WTC11 (cell line): ENCODE data around the gene SYT1. TPM values are rescaled to one million over a fixed set of nuclear protein-coding genes. Genes with fewer than 3 reads are reported as not detected.

ENCODE experiments used
- ATAC-seq: fragments of 200-7000 bp; cut with Tn5 transposase; 2 replicates; pipeline ENCODE4 v1.10.0; 2021; ENCODE audit warnings: mild to moderate bottlenecking, moderate library complexity
- CTCF ChIA-PET: fragments of 300-600 bp; sonication (Branson Sonifier 250); formaldehyde crosslinking; loops from one replicate; lab custom pipeline; 2021; ENCODE audit warnings: antibody characterized with exemption; lab: Charles Lee
- POLR2A ChIA-PET: fragments of 350-600 bp; sonication (Branson Sonifier 250); formaldehyde crosslinking; loops from one replicate; lab custom pipeline; 2021; ENCODE audit warnings: antibody characterized with exemption; lab: Charles Lee
- DNase-seq: peaks from one replicate; pipeline ENCODE4 v3.0.0; 2021; ENCODE audit warnings: low spot score
- H3K27ac Mint-ChIP-seq: 2 replicates; pipeline ENCODE4 v1.8.0; 2021; ENCODE audit warnings: mixed read lengths
- H3K27me3 Mint-ChIP-seq: 2 replicates; pipeline ENCODE4 v1.8.0; 2021; ENCODE audit warnings: low read depth, mild to moderate bottlenecking, moderate library complexity, mixed read lengths
- H3K36me3 Mint-ChIP-seq: 2 replicates; pipeline ENCODE4 v1.8.0; 2021; ENCODE audit warnings: mixed read lengths
- H3K4me1 Mint-ChIP-seq: 2 replicates; pipeline ENCODE4 v1.8.0; 2022; ENCODE audit warnings: mixed read lengths
- H3K4me3 Mint-ChIP-seq: 2 replicates; pipeline ENCODE4 v1.8.0; 2021; ENCODE audit warnings: mild to moderate bottlenecking, moderate library complexity, mixed read lengths
- H3K9me3 Mint-ChIP-seq: 2 replicates; pipeline ENCODE4 v1.8.0; 2021; ENCODE audit warnings: mixed read lengths
- ETV6 ChIP-seq: sonication (generic); formaldehyde crosslinking; IDR thresholded peaks from 2 replicates; pipeline ENCODE4 v1.8.1; 2022; ENCODE audit warnings: mild to moderate bottlenecking, missing genetic modification reagents
- JAZF1 ChIP-seq: fragments of 250-450 bp; sonication (Bioruptor Pico); IDR thresholded peaks from 2 replicates; pipeline ENCODE4 v1.9.0; 2021; ENCODE audit warnings: moderate library complexity, mild to moderate bottlenecking, inconsistent platforms
- NFYB ChIP-seq: sonication (generic); formaldehyde crosslinking; conservative IDR thresholded peaks from 2 replicates; pipeline ENCODE4 v1.8.0; 2022; ENCODE audit warnings: low read depth, missing genetic modification reagents
- NR1H2 ChIP-seq: sonication (generic); formaldehyde crosslinking; IDR thresholded peaks from 2 replicates; pipeline ENCODE4 v1.9.0; 2021; ENCODE audit warnings: mild to moderate bottlenecking, moderate library complexity, missing genetic modification reagents
- NR3C1 ChIP-seq: sonication (generic); formaldehyde crosslinking; conservative IDR thresholded peaks from 2 replicates; pipeline ENCODE4 v1.8.1; 2023; ENCODE audit warnings: low read depth, mild to moderate bottlenecking, missing genetic modification reagents
- PRRX2 ChIP-seq: fragments of 250-450 bp; sonication (Bioruptor Pico); IDR thresholded peaks from 2 replicates; pipeline ENCODE4 v1.8.0; 2021; ENCODE audit warnings: mild to moderate bottlenecking
- RELA ChIP-seq: sonication (generic); formaldehyde crosslinking; IDR thresholded peaks from 2 replicates; pipeline ENCODE4 v1.8.1; 2022; ENCODE audit warnings: missing genetic modification reagents, mild to moderate bottlenecking, borderline replicate concordance
- TEAD4 ChIP-seq: sonication (generic); formaldehyde crosslinking; IDR thresholded peaks from 2 replicates; pipeline ENCODE4 v1.8.0; 2022; ENCODE audit warnings: mild to moderate bottlenecking, missing genetic modification reagents
- TP53 ChIP-seq: sonication (generic); formaldehyde crosslinking; IDR thresholded peaks from 2 replicates; pipeline ENCODE4 v1.8.1; 2023; ENCODE audit warnings: mild to moderate bottlenecking, missing genetic modification reagents
- ZBTB21 ChIP-seq: sonication (generic); formaldehyde crosslinking; IDR thresholded peaks from 2 replicates; pipeline ENCODE4 v1.8.1; 2023; ENCODE audit warnings: mild to moderate bottlenecking, missing genetic modification reagents, borderline replicate concordance
- ZNF232 ChIP-seq: sonication (generic); formaldehyde crosslinking; IDR thresholded peaks from 2 replicates; pipeline ENCODE4 v1.8.0; 2022; ENCODE audit warnings: mild to moderate bottlenecking, missing genetic modification reagents
- ZNF263 ChIP-seq: sonication (generic); formaldehyde crosslinking; IDR thresholded peaks from 2 replicates; pipeline ENCODE4 v1.8.1; 2022; ENCODE audit warnings: low read depth, mild to moderate bottlenecking, moderate library complexity, missing genetic modification reagents
- total RNA-seq: library from RNA; stranded (reverse); gene quantifications from 3 replicates; pipeline ENCODE4 v1.2.3, GENCODE V29; 2021
- TF ChIP-seq, protein P1 (sequence below): fragments of 250-450 bp; sonication (Bioruptor Pico); IDR thresholded peaks from 2 replicates; pipeline ENCODE4 v2.1.2; 2022; ENCODE audit warnings: mild to moderate bottlenecking, moderate library complexity
- TF ChIP-seq, protein P2 (sequence below): sonication (generic); formaldehyde crosslinking; IDR thresholded peaks from 2 replicates; pipeline ENCODE4 v1.8.1; 2023; ENCODE audit warnings: mild to moderate bottlenecking, moderate library complexity, missing genetic modification reagents
- TF ChIP-seq, protein P3 (sequence below): sonication (generic); formaldehyde crosslinking; IDR thresholded peaks from 2 replicates; pipeline ENCODE4 v1.8.0; 2023; ENCODE audit warnings: missing genetic modification reagents
- TF ChIP-seq, protein P4 (sequence below): fragments of 250-450 bp; sonication (Bioruptor Pico); IDR thresholded peaks from 2 replicates; pipeline ENCODE4 v1.8.0; 2021; ENCODE audit warnings: mild to moderate bottlenecking
- TF ChIP-seq, protein P5 (sequence below): sonication (generic); formaldehyde crosslinking; IDR thresholded peaks from 2 replicates; pipeline ENCODE4 v1.8.0; 2023; ENCODE audit warnings: mild to moderate bottlenecking, missing genetic modification reagents

SYT1 gene
- total RNA-seq, 1 experiment from 2014 or later = 45.2 TPM

DNA sequence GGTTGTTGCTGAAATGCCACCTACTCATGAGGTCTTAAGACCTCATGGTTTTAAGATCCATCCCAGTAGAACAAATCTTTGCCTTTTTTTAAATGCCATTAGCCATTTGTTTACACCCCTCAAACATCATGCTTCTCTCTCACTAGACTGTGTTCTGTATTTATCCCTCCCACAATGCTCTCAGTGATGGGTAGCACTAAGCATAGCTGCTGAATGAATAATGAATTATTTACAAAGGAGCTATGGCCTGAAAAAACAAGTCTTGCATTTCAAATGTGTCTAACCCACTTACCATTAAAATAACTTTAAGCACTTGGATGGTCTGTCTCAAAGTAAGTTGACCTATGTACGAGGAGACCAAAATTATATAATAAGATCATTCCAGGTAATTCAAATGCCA is 491.6 kb downstream of the SYT1 start (continued):
- TF ChIP-seq, protein P1, sequence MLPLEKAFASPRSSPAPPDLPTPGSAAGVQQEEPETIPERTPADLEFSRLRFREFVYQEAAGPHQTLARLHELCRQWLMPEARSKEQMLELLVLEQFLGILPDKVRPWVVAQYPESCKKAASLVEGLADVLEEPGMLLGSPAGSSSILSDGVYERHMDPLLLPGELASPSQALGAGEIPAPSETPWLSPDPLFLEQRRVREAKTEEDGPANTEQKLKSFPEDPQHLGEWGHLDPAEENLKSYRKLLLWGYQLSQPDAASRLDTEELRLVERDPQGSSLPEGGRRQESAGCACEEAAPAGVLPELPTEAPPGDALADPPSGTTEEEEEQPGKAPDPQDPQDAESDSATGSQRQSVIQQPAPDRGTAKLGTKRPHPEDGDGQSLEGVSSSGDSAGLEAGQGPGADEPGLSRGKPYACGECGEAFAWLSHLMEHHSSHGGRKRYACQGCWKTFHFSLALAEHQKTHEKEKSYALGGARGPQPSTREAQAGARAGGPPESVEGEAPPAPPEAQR (CRISPR knock-in tag) = no peak
- no peak for TF ChIP-seq ZBTB21 (CRISPR knock-in tag)
- TF ChIP-seq NR3C1 (CRISPR knock-in tag) = no peak
- TF ChIP-seq, protein P2, sequence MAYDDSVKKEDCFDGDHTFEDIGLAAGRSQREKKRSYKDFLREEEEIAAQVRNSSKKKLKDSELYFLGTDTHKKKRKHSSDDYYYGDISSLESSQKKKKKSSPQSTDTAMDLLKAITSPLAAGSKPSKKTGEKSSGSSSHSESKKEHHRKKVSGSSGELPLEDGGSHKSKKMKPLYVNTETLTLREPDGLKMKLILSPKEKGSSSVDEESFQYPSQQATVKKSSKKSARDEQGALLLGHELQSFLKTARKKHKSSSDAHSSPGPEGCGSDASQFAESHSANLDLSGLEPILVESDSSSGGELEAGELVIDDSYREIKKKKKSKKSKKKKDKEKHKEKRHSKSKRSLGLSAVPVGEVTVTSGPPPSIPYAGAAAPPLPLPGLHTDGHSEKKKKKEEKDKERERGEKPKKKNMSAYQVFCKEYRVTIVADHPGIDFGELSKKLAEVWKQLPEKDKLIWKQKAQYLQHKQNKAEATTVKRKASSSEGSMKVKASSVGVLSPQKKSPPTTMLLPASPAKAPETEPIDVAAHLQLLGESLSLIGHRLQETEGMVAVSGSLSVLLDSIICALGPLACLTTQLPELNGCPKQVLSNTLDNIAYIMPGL = no peak
- TF ChIP-seq, protein P3, sequence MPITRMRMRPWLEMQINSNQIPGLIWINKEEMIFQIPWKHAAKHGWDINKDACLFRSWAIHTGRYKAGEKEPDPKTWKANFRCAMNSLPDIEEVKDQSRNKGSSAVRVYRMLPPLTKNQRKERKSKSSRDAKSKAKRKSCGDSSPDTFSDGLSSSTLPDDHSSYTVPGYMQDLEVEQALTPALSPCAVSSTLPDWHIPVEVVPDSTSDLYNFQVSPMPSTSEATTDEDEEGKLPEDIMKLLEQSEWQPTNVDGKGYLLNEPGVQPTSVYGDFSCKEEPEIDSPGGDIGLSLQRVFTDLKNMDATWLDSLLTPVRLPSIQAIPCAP (CRISPR knock-in tag) = no peak
- TF ChIP-seq RELA (CRISPR knock-in tag) = no peak
- TF ChIP-seq, all 79 proteins: peak for 0

DNA sequence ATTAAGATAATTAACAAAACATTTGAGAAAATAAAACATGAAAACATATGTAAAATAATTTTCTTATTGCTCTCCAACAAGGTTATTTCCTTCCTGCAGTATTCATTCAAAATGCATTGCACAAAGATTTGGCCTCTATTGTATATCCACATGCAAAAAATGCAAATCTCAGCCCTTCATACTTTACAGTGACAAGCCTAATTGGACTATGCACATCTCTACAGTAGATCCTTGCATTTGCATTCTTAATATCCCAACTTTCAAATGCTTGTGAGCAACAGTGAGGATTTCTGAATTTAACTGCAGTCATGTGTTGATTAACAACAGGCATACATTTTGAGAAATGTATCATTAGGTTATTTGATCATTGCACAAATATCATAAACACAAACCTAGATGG is 492.5 kb downstream of the SYT1 start:
- TF ChIP-seq, protein P4, sequence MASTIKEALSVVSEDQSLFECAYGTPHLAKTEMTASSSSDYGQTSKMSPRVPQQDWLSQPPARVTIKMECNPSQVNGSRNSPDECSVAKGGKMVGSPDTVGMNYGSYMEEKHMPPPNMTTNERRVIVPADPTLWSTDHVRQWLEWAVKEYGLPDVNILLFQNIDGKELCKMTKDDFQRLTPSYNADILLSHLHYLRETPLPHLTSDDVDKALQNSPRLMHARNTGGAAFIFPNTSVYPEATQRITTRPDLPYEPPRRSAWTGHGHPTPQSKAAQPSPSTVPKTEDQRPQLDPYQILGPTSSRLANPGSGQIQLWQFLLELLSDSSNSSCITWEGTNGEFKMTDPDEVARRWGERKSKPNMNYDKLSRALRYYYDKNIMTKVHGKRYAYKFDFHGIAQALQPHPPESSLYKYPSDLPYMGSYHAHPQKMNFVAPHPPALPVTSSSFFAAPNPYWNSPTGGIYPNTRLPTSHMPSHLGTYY (CRISPR knock-in tag) = no peak
- TF ChIP-seq ETV6 (CRISPR knock-in tag) (no peak), NR1H2 (CRISPR knock-in tag) (no peak), JAZF1 (CRISPR knock-in tag) (no peak), TP53 (no peak)
- TF ChIP-seq, protein P3 (CRISPR knock-in tag) = no peak
- H3K4me3 Mint-ChIP-seq = no peak overlapping the region
- H3K27me3 Mint-ChIP-seq = no peaks in the 10 kb centered on the region
- peaks cover 4% of the 10 kb centered on the region; the same call in 1 of the 2 replicates for H3K36me3 Mint-ChIP-seq
- ATAC-seq (no peak), DNase-seq (no peak)
- H3K4me1 Mint-ChIP-seq = peaks cover 28% of the 10 kb centered on the region
- POLR2A ChIA-PET = no interaction called here
- no peak overlapping the region for H3K27ac Mint-ChIP-seq
- CTCF ChIA-PET = no interaction called here
- H3K9me3 Mint-ChIP-seq = no peaks in the 10 kb centered on the region

DNA sequence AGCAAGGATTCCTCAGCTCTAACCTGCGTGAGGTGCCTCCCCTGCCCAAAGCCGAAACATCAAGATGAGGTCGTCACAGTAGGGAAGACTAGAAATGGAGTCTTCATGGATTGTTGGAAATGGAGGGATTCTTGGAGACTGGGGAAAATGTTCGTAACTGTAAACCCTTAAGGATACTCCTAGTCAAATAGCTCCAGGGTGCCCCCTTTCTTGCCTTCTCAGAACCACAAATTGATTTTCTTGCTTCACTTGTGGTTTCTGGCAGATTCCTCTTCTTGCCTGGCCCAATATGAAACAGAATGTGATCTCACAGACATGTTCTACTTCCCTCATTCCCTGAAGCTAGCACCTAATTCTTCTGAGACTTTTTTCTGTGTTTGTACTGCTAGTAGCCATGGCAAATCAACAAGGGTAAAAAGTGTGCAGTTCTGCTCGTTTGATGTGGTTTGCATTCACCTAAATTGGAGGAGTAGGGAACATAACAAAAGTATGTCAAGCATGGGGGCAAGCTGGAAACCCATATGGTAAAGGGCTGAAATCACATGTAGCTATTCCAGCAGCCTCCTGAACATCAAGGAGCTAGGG is 494.2 kb downstream of the SYT1 start:
- H3K27ac Mint-ChIP-seq = no peak overlapping the region
- no peak for DNase-seq
- no peak overlapping the region for H3K4me3 Mint-ChIP-seq
- no peaks in the 10 kb centered on the region for H3K27me3 Mint-ChIP-seq
- peaks cover 4% of the 10 kb centered on the region; the same call in 1 of the 2 replicates for H3K36me3 Mint-ChIP-seq
- ChIA-PET POLR2A (no interaction called here), CTCF (interaction anchor here (0.6 to 1.6 kb wide), 7 partner anchors 12 to 114 kb away, joined by 3 to 7 read pairs (median 4); no protein-coding TSS in a partner anchor)
- H3K4me1 Mint-ChIP-seq = peaks cover 27% of the 10 kb centered on the region
- peak; percentile 65 for ATAC-seq
- no peaks in the 10 kb centered on the region for H3K9me3 Mint-ChIP-seq
- TF ChIP-seq PRRX2 (CRISPR knock-in tag) (no peak), ZNF232 (CRISPR knock-in tag) (no peak)
- TF ChIP-seq, all 79 proteins: peak for 0

DNA sequence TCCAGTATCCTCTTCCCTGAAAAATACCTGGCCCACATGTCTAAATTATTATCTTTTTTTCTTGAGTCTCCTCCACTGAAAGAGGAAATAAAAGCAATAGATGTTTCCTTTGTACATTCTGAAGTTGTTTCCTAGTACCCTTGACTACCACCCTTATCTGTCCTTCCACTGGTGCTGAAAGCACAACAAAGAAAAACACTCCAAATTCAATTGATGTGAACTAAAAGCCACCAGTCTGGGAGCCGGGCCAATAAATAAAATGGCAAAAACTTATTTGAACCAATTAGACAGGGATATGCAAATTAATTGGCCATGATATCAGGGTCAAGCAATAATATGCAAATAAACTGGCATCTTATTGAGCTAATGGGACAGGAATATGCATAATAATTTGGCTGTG is 495.7 kb downstream of the SYT1 start:
- Mint-ChIP-seq H3K4me3 (no peak overlapping the region), H3K27ac (no peak overlapping the region), H3K36me3 (no peaks in the 10 kb centered on the region), H3K4me1 (peaks cover 31% of the 10 kb centered on the region), H3K27me3 (no peaks in the 10 kb centered on the region), H3K9me3 (no peaks in the 10 kb centered on the region)
- ChIA-PET POLR2A (no interaction called here), CTCF (no interaction called here)
- DNase-seq (no peak), ATAC-seq (no peak)
- no peak for TF ChIP-seq JAZF1 (CRISPR knock-in tag)
- TF ChIP-seq, protein P5, sequence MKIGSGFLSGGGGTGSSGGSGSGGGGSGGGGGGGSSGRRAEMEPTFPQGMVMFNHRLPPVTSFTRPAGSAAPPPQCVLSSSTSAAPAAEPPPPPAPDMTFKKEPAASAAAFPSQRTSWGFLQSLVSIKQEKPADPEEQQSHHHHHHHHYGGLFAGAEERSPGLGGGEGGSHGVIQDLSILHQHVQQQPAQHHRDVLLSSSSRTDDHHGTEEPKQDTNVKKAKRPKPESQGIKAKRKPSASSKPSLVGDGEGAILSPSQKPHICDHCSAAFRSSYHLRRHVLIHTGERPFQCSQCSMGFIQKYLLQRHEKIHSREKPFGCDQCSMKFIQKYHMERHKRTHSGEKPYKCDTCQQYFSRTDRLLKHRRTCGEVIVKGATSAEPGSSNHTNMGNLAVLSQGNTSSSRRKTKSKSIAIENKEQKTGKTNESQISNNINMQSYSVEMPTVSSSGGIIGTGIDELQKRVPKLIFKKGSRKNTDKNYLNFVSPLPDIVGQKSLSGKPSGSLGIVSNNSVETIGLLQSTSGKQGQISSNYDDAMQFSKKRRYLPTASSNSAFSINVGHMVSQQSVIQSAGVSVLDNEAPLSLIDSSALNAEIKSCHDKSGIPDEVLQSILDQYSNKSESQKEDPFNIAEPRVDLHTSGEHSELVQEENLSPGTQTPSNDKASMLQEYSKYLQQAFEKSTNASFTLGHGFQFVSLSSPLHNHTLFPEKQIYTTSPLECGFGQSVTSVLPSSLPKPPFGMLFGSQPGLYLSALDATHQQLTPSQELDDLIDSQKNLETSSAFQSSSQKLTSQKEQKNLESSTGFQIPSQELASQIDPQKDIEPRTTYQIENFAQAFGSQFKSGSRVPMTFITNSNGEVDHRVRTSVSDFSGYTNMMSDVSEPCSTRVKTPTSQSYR (CRISPR knock-in tag) = no peak
- TF ChIP-seq, protein P2 = no peak
- TF ChIP-seq NFYB (CRISPR knock-in tag) = no peak
- TF ChIP-seq NR1H2 (CRISPR knock-in tag) = no peak
- TF ChIP-seq ZNF263 = no peak
- TF ChIP-seq TEAD4 (CRISPR knock-in tag) = no peak
- TF ChIP-seq ZNF232 (CRISPR knock-in tag) = no peak
